ENCODE results near the gene GABRE.

Gene GABRE

GRCh38 chrX:151984902-151985301, 10.4 kb upstream of the GABRE start:
- TF ChIP-seq FOXP2 (optimal IDR thresholded peaks at IDR 0.05; ENCODE audit: borderline replicate concordance, extremely low read depth, extremely low read length, insufficient read depth): no peak
- no peak for TF ChIP-seq POLR2AphosphoS5 (IDR thresholded peaks at IDR 0.05; ENCODE audit: low read depth, low read length)
- TF ChIP-seq REST (IDR thresholded peaks at IDR 0.05; ENCODE audit: insufficient read depth in 1 of 2, low read depth in 2 of 2, low read length in 2 of 2): no peak
- no peak for TF ChIP-seq SIN3A (IDR thresholded peaks at IDR 0.05; ENCODE audit: borderline replicate concordance, insufficient read depth, low read length)
- TF ChIP-seq TAF1 (IDR thresholded peaks at IDR 0.05; ENCODE audit: borderline replicate concordance, insufficient read depth, low read length): no peak

- TF ChIP-seq TAF1 (IDR thresholded peaks at IDR 0.05; ENCODE audit: borderline replicate concordance, insufficient read depth, low read length): no peak
- TF ChIP-seq REST (IDR thresholded peaks at IDR 0.05; ENCODE audit: insufficient read depth in 1 of 2, low read depth in 2 of 2, low read length in 2 of 2): no peak
- TF ChIP-seq SIN3A (IDR thresholded peaks at IDR 0.05; ENCODE audit: borderline replicate concordance, insufficient read depth, low read length): no peak
- no peak for TF ChIP-seq FOXP2 (optimal IDR thresholded peaks at IDR 0.05; ENCODE audit: borderline replicate concordance, extremely low read depth, extremely low read length, insufficient read depth)
- TF ChIP-seq POLR2AphosphoS5 (IDR thresholded peaks at IDR 0.05; ENCODE audit: low read depth, low read length): no peak
These were observed 9.9 kb upstream of the GABRE start for GRCh38 chrX:151984328-151984727.

GRCh38 chrX:151983186-151983585, 8.7 kb upstream of the GABRE start:
- no peak for TF ChIP-seq REST (IDR thresholded peaks at IDR 0.05; ENCODE audit: insufficient read depth in 1 of 2, low read depth in 2 of 2, low read length in 2 of 2)
- no peak for TF ChIP-seq TAF1 (IDR thresholded peaks at IDR 0.05; ENCODE audit: borderline replicate concordance, insufficient read depth, low read length)
- no peak for TF ChIP-seq SIN3A (IDR thresholded peaks at IDR 0.05; ENCODE audit: borderline replicate concordance, insufficient read depth, low read length)
- TF ChIP-seq FOXP2 (optimal IDR thresholded peaks at IDR 0.05; ENCODE audit: borderline replicate concordance, extremely low read depth, extremely low read length, insufficient read depth): no peak
- no peak for TF ChIP-seq POLR2AphosphoS5 (IDR thresholded peaks at IDR 0.05; ENCODE audit: low read depth, low read length)

GRCh38 chrX:151982222-151982621, 7.7 kb upstream of the GABRE start:
- TF ChIP-seq SIN3A (IDR thresholded peaks at IDR 0.05; ENCODE audit: borderline replicate concordance, insufficient read depth, low read length) (no peak), POLR2AphosphoS5 (IDR thresholded peaks at IDR 0.05; ENCODE audit: low read depth, low read length) (no peak), REST (IDR thresholded peaks at IDR 0.05; ENCODE audit: insufficient read depth in 1 of 2, low read depth in 2 of 2, low read length in 2 of 2) (no peak), FOXP2 (optimal IDR thresholded peaks at IDR 0.05; ENCODE audit: borderline replicate concordance, extremely low read depth, extremely low read length, insufficient read depth) (no peak), TAF1 (IDR thresholded peaks at IDR 0.05; ENCODE audit: borderline replicate concordance, insufficient read depth, low read length) (no peak)

GRCh38 chrX:151981129-151981528, 6.7 kb upstream of the GABRE start:
- no peak for TF ChIP-seq REST (IDR thresholded peaks at IDR 0.05; ENCODE audit: insufficient read depth in 1 of 2, low read depth in 2 of 2, low read length in 2 of 2)
- TF ChIP-seq TAF1 (IDR thresholded peaks at IDR 0.05; ENCODE audit: borderline replicate concordance, insufficient read depth, low read length): no peak
- no peak for TF ChIP-seq FOXP2 (optimal IDR thresholded peaks at IDR 0.05; ENCODE audit: borderline replicate concordance, extremely low read depth, extremely low read length, insufficient read depth)
- TF ChIP-seq SIN3A (IDR thresholded peaks at IDR 0.05; ENCODE audit: borderline replicate concordance, insufficient read depth, low read length): no peak
- TF ChIP-seq POLR2AphosphoS5 (IDR thresholded peaks at IDR 0.05; ENCODE audit: low read depth, low read length): no peak

Measured in PFSK-1 (cell line).